ENCODE results near the gene B3GAT1. TPM values are rescaled to one million over a fixed set of nuclear protein-coding genes. Genes with fewer than 3 reads are reported as not detected.

Gene B3GAT1
- total and polyA plus RNA-seq, 12 donors, result 0.09 to 10.3 (median 2.1) TPM; not detected in 1

DNA sequence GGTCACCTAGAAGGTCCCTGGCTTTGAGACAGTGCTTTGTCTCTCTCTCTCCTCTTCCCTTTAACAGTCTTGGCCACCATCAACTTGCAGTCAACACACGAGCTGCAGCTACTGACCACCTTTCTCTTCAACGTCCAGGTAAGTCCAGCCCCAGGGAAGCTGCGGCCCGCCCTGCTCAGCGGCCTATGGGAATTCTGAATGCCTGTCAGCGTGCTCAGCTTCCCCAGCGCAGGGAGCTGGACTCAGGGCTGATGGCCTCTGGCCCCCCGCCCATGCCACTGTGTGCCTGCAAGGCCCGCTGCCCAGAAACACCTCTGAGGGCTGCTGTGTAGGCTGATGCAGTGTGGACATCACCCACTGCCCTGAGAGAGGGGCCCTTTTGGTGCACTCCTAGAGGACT, 47.8 kb downstream of the B3GAT1 start:
- intact Hi-C loops (cut with DNase I), result no loop called here
- H3K4me1 ChIP-seq (replicated peaks in 1 of 2), result peaks cover 3% of the 10 kb centered on the region in 2 donors
- no peaks in the 10 kb centered on the region for H3K36me3 ChIP-seq (replicated peaks in 1 of 2)
- H3K27me3 ChIP-seq, result no peaks in the 10 kb centered on the region
- no peak for DNase-seq
- H3K27ac ChIP-seq, result no peak overlapping the region
- TF ChIP-seq POLR2A (IDR thresholded peaks at IDR 0.05), result no peak
- TF ChIP-seq, protein P1, sequence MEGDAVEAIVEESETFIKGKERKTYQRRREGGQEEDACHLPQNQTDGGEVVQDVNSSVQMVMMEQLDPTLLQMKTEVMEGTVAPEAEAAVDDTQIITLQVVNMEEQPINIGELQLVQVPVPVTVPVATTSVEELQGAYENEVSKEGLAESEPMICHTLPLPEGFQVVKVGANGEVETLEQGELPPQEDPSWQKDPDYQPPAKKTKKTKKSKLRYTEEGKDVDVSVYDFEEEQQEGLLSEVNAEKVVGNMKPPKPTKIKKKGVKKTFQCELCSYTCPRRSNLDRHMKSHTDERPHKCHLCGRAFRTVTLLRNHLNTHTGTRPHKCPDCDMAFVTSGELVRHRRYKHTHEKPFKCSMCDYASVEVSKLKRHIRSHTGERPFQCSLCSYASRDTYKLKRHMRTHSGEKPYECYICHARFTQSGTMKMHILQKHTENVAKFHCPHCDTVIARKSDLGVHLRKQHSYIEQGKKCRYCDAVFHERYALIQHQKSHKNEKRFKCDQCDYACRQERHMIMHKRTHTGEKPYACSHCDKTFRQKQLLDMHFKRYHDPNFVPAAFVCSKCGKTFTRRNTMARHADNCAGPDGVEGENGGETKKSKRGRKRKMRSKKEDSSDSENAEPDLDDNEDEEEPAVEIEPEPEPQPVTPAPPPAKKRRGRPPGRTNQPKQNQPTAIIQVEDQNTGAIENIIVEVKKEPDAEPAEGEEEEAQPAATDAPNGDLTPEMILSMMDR (IDR thresholded peaks at IDR 0.05), result no peak
- 88 to 94% (median 89%) methylated on average over 7 to 9 of the region's 9 CpGs for WGBS, 4 donors
- no peaks in the 10 kb centered on the region for H3K9me3 ChIP-seq (replicated peaks in 1 of 3)
- H3K4me3 ChIP-seq, result no peak overlapping the region

DNA sequence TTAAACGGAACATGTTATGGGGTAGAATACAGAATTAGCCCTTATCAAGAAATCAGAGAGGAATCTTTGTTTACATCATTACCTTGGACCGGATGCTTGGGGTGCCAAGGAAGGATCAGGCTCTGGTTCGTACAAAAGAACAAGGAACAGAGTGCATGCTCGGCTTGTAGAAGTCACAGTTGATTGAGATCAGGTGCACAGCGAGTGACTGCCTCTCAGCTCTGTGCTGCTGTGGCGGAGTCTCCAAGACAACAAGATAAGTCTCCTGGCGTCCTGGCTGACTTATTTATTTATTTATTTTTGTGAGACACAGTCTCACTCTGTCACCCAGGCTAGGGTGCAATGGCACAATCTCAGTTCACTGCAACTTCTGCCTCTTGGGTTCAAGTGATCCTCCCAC, 48.5 kb downstream of the B3GAT1 start:
- Histone ChIP-seq H3K9me3 (replicated peaks in 1 of 3) (no peaks in the 10 kb centered on the region), H3K27me3 (no peaks in the 10 kb centered on the region), H3K4me3 (no peak overlapping the region), H3K27ac (no peak overlapping the region), H3K36me3 (replicated peaks in 1 of 2) (no peaks in the 10 kb centered on the region), H3K4me1 (replicated peaks in 1 of 2) (peaks cover 3% of the 10 kb centered on the region in 2 donors)
- no peak for TF ChIP-seq POLR2A (IDR thresholded peaks at IDR 0.05)
- TF ChIP-seq, protein P1 (IDR thresholded peaks at IDR 0.05), result no peak
- peak in 1 of 7 donors; percentile 62 for DNase-seq
- WGBS, 4 donors, result 76 to 85% (median 80%) methylated on average over 7 of the region's 7 CpGs
- intact Hi-C loops (cut with DNase I), result no loop called here

DNA sequence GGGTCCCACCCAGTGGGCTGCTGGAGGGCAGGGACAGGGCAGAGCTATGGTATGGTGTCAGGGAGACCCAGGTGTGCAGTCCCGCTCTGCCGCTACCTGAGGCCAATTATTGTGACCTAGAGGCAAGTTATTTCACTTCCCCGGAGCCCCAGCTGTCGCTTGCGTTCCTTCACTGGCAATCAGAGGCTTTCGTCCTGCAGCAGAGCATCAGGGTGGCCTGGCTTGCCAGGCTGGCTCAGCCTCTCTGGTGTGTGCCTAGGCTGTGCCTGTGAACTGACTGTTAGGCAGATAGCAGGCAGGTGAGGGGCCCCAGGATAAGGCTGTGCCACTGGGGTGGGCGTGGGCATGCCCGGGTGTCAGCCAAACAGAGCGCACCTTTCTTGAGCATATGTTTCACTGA, 48.9 kb downstream of the B3GAT1 start:
- H3K36me3 ChIP-seq (replicated peaks in 1 of 2), result no peaks in the 10 kb centered on the region
- TF ChIP-seq, protein P1 (IDR thresholded peaks at IDR 0.05), result no peak
- no peak for TF ChIP-seq POLR2A (IDR thresholded peaks at IDR 0.05)
- no peak overlapping the region for H3K27ac ChIP-seq
- intact Hi-C loops (cut with DNase I), result no loop called here
- H3K27me3 ChIP-seq, result no peaks in the 10 kb centered on the region
- no peak for DNase-seq
- WGBS, 4 donors, result 85 to 91% (median 90%) methylated on average over 7 to 9 of the region's 9 CpGs
- peaks cover 3% of the 10 kb centered on the region in 2 donors for H3K4me1 ChIP-seq (replicated peaks in 1 of 2)
- no peak overlapping the region for H3K4me3 ChIP-seq
- H3K9me3 ChIP-seq (replicated peaks in 1 of 3), result no peaks in the 10 kb centered on the region

DNA sequence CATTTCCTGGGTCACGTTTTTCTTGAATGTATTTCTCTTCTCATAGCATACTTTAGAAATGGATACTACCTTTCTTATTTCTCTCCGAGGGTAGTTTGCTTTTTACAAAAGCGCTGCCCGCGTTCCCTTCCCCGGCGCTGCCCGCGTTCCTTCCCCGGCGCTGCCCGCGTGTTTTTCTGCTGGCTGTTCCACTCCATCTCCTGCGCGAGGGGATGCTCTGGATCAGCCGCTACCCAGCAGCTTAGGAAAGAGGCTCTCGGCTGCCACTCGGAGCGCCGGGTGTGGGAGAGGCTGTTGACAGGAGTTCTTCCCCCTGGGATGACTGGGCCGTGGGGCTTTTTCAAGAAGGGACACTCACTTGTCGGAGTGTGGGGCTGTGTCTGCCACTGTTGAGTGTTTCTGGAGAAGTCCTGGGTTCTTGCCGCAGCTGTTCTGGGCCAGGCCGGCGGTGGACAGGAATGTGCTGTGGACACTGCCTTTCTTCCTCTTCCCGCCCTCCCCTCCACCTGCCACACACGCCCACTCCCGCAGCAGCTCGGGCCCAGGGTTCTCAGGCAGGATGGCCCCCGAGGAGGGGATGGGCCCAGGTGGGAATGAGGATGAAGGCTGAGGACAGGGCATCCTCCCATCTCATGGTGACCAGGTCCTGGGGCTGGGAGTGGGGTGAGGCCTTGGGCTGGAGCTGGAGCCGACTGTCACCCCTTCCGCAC, 49.7 kb downstream of the B3GAT1 start:
- H3K4me3 ChIP-seq, result no peak overlapping the region
- no peaks in the 10 kb centered on the region for H3K27me3 ChIP-seq
- no peaks in the 10 kb centered on the region for H3K36me3 ChIP-seq (replicated peaks in 1 of 2)
- intact Hi-C loops (cut with DNase I), result no loop called here
- H3K9me3 ChIP-seq (replicated peaks in 1 of 3), result no peaks in the 10 kb centered on the region
- no peak overlapping the region for H3K27ac ChIP-seq
- 87 to 91% (median 88%) methylated on average over 29 to 32 of the region's 32 CpGs for WGBS, 4 donors
- H3K4me1 ChIP-seq (replicated peaks in 1 of 2), result peaks cover 3% of the 10 kb centered on the region in 2 donors
- DNase-seq, result no peak
- TF ChIP-seq, protein P1 (IDR thresholded peaks at IDR 0.05), result no peak
- TF ChIP-seq POLR2A (IDR thresholded peaks at IDR 0.05), result no peak

Data from adrenal gland (tissue), 12 donors.